WTC11 (cell line): Measurements from ENCODE around the gene SOD1. TPM values are rescaled to one million over a fixed set of nuclear protein-coding genes. Genes with fewer than 3 reads are reported as not detected.

ENCODE experiments used
- ATAC-seq: fragments of 200-7000 bp; cut with Tn5 transposase; 2 replicates; pipeline ENCODE4 v1.10.0; 2021; ENCODE audit warnings: mild to moderate bottlenecking, moderate library complexity
- CTCF ChIA-PET: fragments of 300-600 bp; sonication (Branson Sonifier 250); formaldehyde crosslinking; loops from one replicate; lab custom pipeline; 2021; ENCODE audit warnings: antibody characterized with exemption; lab: Charles Lee
- POLR2A ChIA-PET: fragments of 350-600 bp; sonication (Branson Sonifier 250); formaldehyde crosslinking; loops from one replicate; lab custom pipeline; 2021; ENCODE audit warnings: antibody characterized with exemption; lab: Charles Lee
- DNase-seq: peaks from one replicate; pipeline ENCODE4 v3.0.0; 2021; ENCODE audit warnings: low spot score
- H3K27ac Mint-ChIP-seq: 2 replicates; pipeline ENCODE4 v1.8.0; 2021; ENCODE audit warnings: mixed read lengths
- H3K27me3 Mint-ChIP-seq: 2 replicates; pipeline ENCODE4 v1.8.0; 2021; ENCODE audit warnings: low read depth, mild to moderate bottlenecking, moderate library complexity, mixed read lengths
- H3K36me3 Mint-ChIP-seq: 2 replicates; pipeline ENCODE4 v1.8.0; 2021; ENCODE audit warnings: mixed read lengths
- H3K4me1 Mint-ChIP-seq: 2 replicates; pipeline ENCODE4 v1.8.0; 2022; ENCODE audit warnings: mixed read lengths
- H3K4me3 Mint-ChIP-seq: 2 replicates; pipeline ENCODE4 v1.8.0; 2021; ENCODE audit warnings: mild to moderate bottlenecking, moderate library complexity, mixed read lengths
- H3K9me3 Mint-ChIP-seq: 2 replicates; pipeline ENCODE4 v1.8.0; 2021; ENCODE audit warnings: mixed read lengths
- CBFB ChIP-seq: sonication (generic); formaldehyde crosslinking; IDR thresholded peaks from 2 replicates; pipeline ENCODE4 v1.8.1; 2022; ENCODE audit warnings: mild to moderate bottlenecking, low read depth, missing genetic modification reagents
- CDX4 ChIP-seq: fragments of 250-450 bp; sonication (Bioruptor Pico); IDR thresholded peaks from 2 replicates; pipeline ENCODE4 v1.9.0; 2021; ENCODE audit warnings: moderate library complexity, mild to moderate bottlenecking, inconsistent platforms, borderline replicate concordance
- CREM ChIP-seq: sonication (generic); formaldehyde crosslinking; IDR thresholded peaks from 2 replicates; pipeline ENCODE4 v1.8.1; 2022; ENCODE audit warnings: mild to moderate bottlenecking, missing genetic modification reagents, moderate library complexity
- FOXK1 ChIP-seq: sonication (generic); formaldehyde crosslinking; IDR thresholded peaks from 2 replicates; pipeline ENCODE4 v1.8.0; 2022; ENCODE audit warnings: mild to moderate bottlenecking, moderate library complexity, missing genetic modification reagents
- GABPB1 ChIP-seq: sonication (generic); formaldehyde crosslinking; IDR thresholded peaks from 2 replicates; pipeline ENCODE4 v1.8.1; 2023; ENCODE audit warnings: mild to moderate bottlenecking, missing genetic modification reagents
- IRF2 ChIP-seq: sonication (generic); formaldehyde crosslinking; IDR thresholded peaks from 2 replicates; pipeline ENCODE4 v1.8.0; 2022; ENCODE audit warnings: low read depth, missing genetic modification reagents, borderline replicate concordance
- JUN ChIP-seq: sonication (generic); formaldehyde crosslinking; IDR thresholded peaks from 2 replicates; pipeline ENCODE4 v1.8.0; 2023; ENCODE audit warnings: mild to moderate bottlenecking, missing genetic modification reagents
- MLX ChIP-seq: sonication (generic); formaldehyde crosslinking; IDR thresholded peaks from 2 replicates; pipeline ENCODE4 v1.8.1; 2023; ENCODE audit warnings: mild to moderate bottlenecking, missing genetic modification reagents, moderate library complexity
- MYBL2 ChIP-seq: sonication (generic); formaldehyde crosslinking; IDR thresholded peaks from 2 replicates; pipeline ENCODE4 v1.8.1; 2023; ENCODE audit warnings: mild to moderate bottlenecking, moderate library complexity, missing genetic modification reagents
- NFATC4 ChIP-seq: fragments of 250-450 bp; sonication (Bioruptor Pico); IDR thresholded peaks from 2 replicates; pipeline ENCODE4 v1.9.0; 2021; ENCODE audit warnings: mild to moderate bottlenecking
- NR3C1 ChIP-seq: sonication (generic); formaldehyde crosslinking; conservative IDR thresholded peaks from 2 replicates; pipeline ENCODE4 v1.8.1; 2023; ENCODE audit warnings: low read depth, mild to moderate bottlenecking, missing genetic modification reagents
- OVOL2 ChIP-seq: fragments of 250-450 bp; sonication (Bioruptor Pico); IDR thresholded peaks from 2 replicates; pipeline ENCODE4 v1.9.0; 2021; ENCODE audit warnings: mild to moderate bottlenecking, borderline replicate concordance
- STAT6 ChIP-seq: sonication (generic); formaldehyde crosslinking; conservative IDR thresholded peaks from 2 replicates; pipeline ENCODE4 v1.8.1; 2023; ENCODE audit warnings: mild to moderate bottlenecking, low read depth, missing genetic modification reagents, moderate library complexity
- ZBTB43 ChIP-seq: sonication (generic); formaldehyde crosslinking; IDR thresholded peaks from 2 replicates; pipeline ENCODE4 v1.8.1; 2023; ENCODE audit warnings: mild to moderate bottlenecking, missing genetic modification reagents
- total RNA-seq: library from RNA; stranded (reverse); gene quantifications from 3 replicates; pipeline ENCODE4 v1.2.3, GENCODE V29; 2021
- TF ChIP-seq, protein P1 (sequence below): sonication (generic); formaldehyde crosslinking; IDR thresholded peaks from 2 replicates; pipeline ENCODE4 v1.8.0; 2023; ENCODE audit warnings: mild to moderate bottlenecking, missing genetic modification reagents

SOD1 gene
- total RNA-seq, 1 experiment from 2014 or later: 181 TPM

DNA sequence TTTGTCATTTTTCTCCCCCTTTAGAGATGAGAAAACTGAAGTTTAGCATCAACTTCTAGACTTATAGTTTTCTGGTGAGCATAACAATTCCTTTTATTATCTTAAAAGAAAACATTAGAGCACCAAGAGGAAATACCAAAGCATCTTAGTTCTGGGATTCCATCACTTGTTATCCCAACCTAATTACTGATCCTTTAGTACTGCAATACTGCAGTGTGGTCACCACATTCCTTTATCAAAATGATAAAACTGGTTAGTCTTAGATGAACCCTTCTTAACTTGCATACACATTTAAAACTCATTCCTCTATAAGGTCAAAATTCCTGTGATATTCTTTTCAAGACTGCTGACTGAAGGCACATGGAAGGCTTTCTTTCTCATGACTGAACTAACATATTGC is 23.1 kb downstream of the SOD1 start:
- ATAC-seq: no peak
- Mint-ChIP-seq H3K4me3 (no peak overlapping the region), H3K27ac (no peak overlapping the region), H3K9me3 (no peaks in the 10 kb centered on the region), H3K27me3 (no peaks in the 10 kb centered on the region), H3K4me1 (no peaks in the 10 kb centered on the region), H3K36me3 (peaks cover 58% of the 10 kb centered on the region)
- POLR2A ChIA-PET: no interaction called here
- DNase-seq: no peak
- CTCF ChIA-PET: no interaction called here
- TF ChIP-seq, protein P1, sequence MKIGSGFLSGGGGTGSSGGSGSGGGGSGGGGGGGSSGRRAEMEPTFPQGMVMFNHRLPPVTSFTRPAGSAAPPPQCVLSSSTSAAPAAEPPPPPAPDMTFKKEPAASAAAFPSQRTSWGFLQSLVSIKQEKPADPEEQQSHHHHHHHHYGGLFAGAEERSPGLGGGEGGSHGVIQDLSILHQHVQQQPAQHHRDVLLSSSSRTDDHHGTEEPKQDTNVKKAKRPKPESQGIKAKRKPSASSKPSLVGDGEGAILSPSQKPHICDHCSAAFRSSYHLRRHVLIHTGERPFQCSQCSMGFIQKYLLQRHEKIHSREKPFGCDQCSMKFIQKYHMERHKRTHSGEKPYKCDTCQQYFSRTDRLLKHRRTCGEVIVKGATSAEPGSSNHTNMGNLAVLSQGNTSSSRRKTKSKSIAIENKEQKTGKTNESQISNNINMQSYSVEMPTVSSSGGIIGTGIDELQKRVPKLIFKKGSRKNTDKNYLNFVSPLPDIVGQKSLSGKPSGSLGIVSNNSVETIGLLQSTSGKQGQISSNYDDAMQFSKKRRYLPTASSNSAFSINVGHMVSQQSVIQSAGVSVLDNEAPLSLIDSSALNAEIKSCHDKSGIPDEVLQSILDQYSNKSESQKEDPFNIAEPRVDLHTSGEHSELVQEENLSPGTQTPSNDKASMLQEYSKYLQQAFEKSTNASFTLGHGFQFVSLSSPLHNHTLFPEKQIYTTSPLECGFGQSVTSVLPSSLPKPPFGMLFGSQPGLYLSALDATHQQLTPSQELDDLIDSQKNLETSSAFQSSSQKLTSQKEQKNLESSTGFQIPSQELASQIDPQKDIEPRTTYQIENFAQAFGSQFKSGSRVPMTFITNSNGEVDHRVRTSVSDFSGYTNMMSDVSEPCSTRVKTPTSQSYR (CRISPR knock-in tag): no peak

- POLR2A ChIA-PET: no interaction called here
- H3K36me3 Mint-ChIP-seq: peaks cover 60% of the 10 kb centered on the region
- CTCF ChIA-PET: no interaction called here
- ATAC-seq (no peak), DNase-seq (no peak)
- no peak for TF ChIP-seq FOXK1 (CRISPR knock-in tag)
- H3K27ac Mint-ChIP-seq: no peak overlapping the region
- H3K27me3 Mint-ChIP-seq: no peaks in the 10 kb centered on the region
- no peaks in the 10 kb centered on the region for H3K9me3 Mint-ChIP-seq
- H3K4me1 Mint-ChIP-seq: no peaks in the 10 kb centered on the region
- no peak overlapping the region for H3K4me3 Mint-ChIP-seq
These were observed 23.5 kb downstream of the SOD1 start for GRCh38 chr21:31683029-31683428.

GRCh38 chr21:31684918-31685317 is 25.4 kb downstream of the SOD1 start:
- peaks cover 68% of the 10 kb centered on the region for H3K36me3 Mint-ChIP-seq

More at GRCh38 chr21:31684918-31685317, 25.4 kb downstream of the SOD1 start:
- Mint-ChIP-seq H3K4me1 (no peaks in the 10 kb centered on the region), H3K4me3 (no peak overlapping the region), H3K9me3 (no peaks in the 10 kb centered on the region), H3K27ac (no peak overlapping the region), H3K27me3 (no peaks in the 10 kb centered on the region)
- TF ChIP-seq CBFB (CRISPR knock-in tag) (no peak), JUN (CRISPR knock-in tag) (no peak), NFATC4 (CRISPR knock-in tag) (no peak), MLX (CRISPR knock-in tag) (no peak), CREM (CRISPR knock-in tag) (no peak), ZBTB43 (no peak), GABPB1 (CRISPR knock-in tag) (no peak), CDX4 (no peak), NR3C1 (CRISPR knock-in tag) (no peak), IRF2 (CRISPR knock-in tag) (no peak), STAT6 (CRISPR knock-in tag) (no peak), OVOL2 (CRISPR knock-in tag) (no peak), MYBL2 (CRISPR knock-in tag) (no peak)
- TF ChIP-seq, protein P1 (CRISPR knock-in tag): no peak
- no peak for DNase-seq
- ChIA-PET POLR2A (no interaction called here), CTCF (no interaction called here)
- ATAC-seq: no peak
